Adrenal gland (tissue), 12 donors: ENCODE data around the gene ABCD1. TPM values are rescaled to one million over a fixed set of nuclear protein-coding genes. Genes with fewer than 3 reads are reported as not detected.
A peak's percentile ranks its signal among the peaks of the same experiment; 100 is the strongest.
"Not testable (repeated sequence)": the region's sequence is repeated elsewhere in the genome, so short reads cannot be mapped to it uniquely, and the experiment has no call there.

Source experiments
- DNase-seq, 7 donors: peaks; one replicate each; pipeline ENCODE4 v3.0.0-alpha.2; 2019 to 2020
- H3K27ac ChIP-seq, 5 donors: fragments of 200-600 bp; sonication (generic) in 4 of 5; 1 replicate in 3 of 5; 2 replicates in 2 of 5; pipeline versions ENCODE4 v1.5.1 to v1.8.0; 2016 to 2020; ENCODE audit warnings: mild to moderate bottlenecking in 1 of 5
- H3K27me3 ChIP-seq: fragments of 200-600 bp; 2 replicates; pipeline ENCODE4 v1.8.0; 2021
- H3K36me3 ChIP-seq, 2 donors: fragments of 200-600 bp; replicated peaks in 1 of 2; 1 replicate in 1 of 2; 2 replicates in 1 of 2; pipeline versions ENCODE4 v1.5.1 to v1.8.0; 2018 to 2022
- H3K4me1 ChIP-seq, 2 donors: fragments of 200-600 bp; replicated peaks in 1 of 2; 1 replicate in 1 of 2; 2 replicates in 1 of 2; pipeline versions ENCODE4 v1.5.1 to v1.8.0; 2018 to 2021
- H3K4me3 ChIP-seq, 4 donors: fragments of 200-600 bp; sonication (generic) in 3 of 4; one replicate each; pipeline ENCODE4 v1.5.1; 2016 to 2018
- H3K9me3 ChIP-seq, 3 donors: fragments of 200-600 bp; sonication (generic) in 1 of 3; replicated peaks in 1 of 3; 1 replicate in 2 of 3; 2 replicates in 1 of 3; pipeline versions ENCODE4 v1.5.1 to v1.8.0; 2016 to 2021
- CTCF ChIP-seq, 6 experiments: fragments of 450-650 bp in 4 of 6; fragments of 200-600 bp in 2 of 6; sonication (generic) in 1 of 6; IDR thresholded peaks; 1 replicate in 5 of 6; 2 replicates in 1 of 6; pipeline versions ENCODE4 v1.5.1 to v1.8.0; 2016 to 2021; ENCODE audit warnings: antibody characterized with exemption in 6 of 6, mild to moderate bottlenecking in 2 of 6, moderate library complexity in 1 of 6
- POLR2A ChIP-seq, 2 donors: fragments of 450-650 bp; IDR thresholded peaks; one replicate each; pipeline ENCODE4 v1.6.1; 2017; ENCODE audit warnings: antibody characterized with exemption in 2 of 2, mild to moderate bottlenecking in 2 of 2, moderate library complexity in 1 of 2
- WGBS, 4 donors: extraction: QIAGEN DNeasy Blood & Tissue Kit in 2 of 4; methylation state at CpG; one replicate each; pipeline versions ENCODE4 v1.1.5 to v1.1.7; 2013 to 2017; 5-methylcytosine and 5-hydroxymethylcytosine counted together
- intact Hi-C, 2 donors: fragments of 100-400 bp; cut with DNase I; formaldehyde crosslinking; loops; one replicate each; pipeline versions ENCODE4 v1.14.1 to v1.15.0; 2022 to 2023
- polyA plus RNA-seq, 3 donors: library from polyadenylated mRNA; stranded (reverse); fragments of 200-250 nt in 2 of 3; fragments of 350-450 nt in 1 of 3; fragmentation: Illumina TruSeq in 1 of 3; extraction: RNeasy Lipid Tissue Mini Kit (QIAGEN cat#74804) in 1 of 3; gene quantifications; one replicate each; pipeline ENCODE4 v1.2.3, GENCODE V29; 2013 to 2014
- total RNA-seq, 9 donors: library from RNA; depleted of rRNA in 4 of 9; stranded (reverse); fragments of >200 nt in 4 of 9; fragments of 120-200 nt in 1 of 9; fragmentation: NEBNext Ultra II Directional in 1 of 9; extraction: Animal tissue kit (Norgen Biotek cat#: 25700) in 1 of 9; gene quantifications; one replicate each; pipeline versions ENCODE4 v1.1.0 to v1.2.4, GENCODE V29; 2013 to 2023
- donor health status: healthy with polysubstance abuse.
- donor health status: Bipolar disorder and iron deficiency.
- donor health status: DM: yes; HTN: yes; CAD: no.
- donor health status: DM: no; HTN: no; CAD: no.
- donor health status: DM: no; HTN: no; CAD: no.
- donor health status: DM: yes; HTN: yes; CAD: no.

The ABCD1 gene
- total and polyA plus RNA-seq, 12 donors: 29.6 to 78.0 (median 50.4) TPM

GRCh38 chrX:153744210-153745066 lies 19.8 kb downstream of the ABCD1 start:
- H3K4me3 ChIP-seq: peak overlapping the region in 1 of 4 donors; percentile 10
- peak in 5 of 7 donors; percentile 31 to 65 (median 44) for DNase-seq
- TF ChIP-seq CTCF (IDR thresholded peaks at IDR 0.05) (no peak), POLR2A (IDR thresholded peaks at IDR 0.05) (no peak)
- H3K36me3 ChIP-seq: no peaks in the 10 kb centered on the region
- H3K27me3 ChIP-seq: no peaks in the 10 kb centered on the region
- H3K9me3 ChIP-seq: no peaks in the 10 kb centered on the region
- intact Hi-C loops: no loop called here
- WGBS, 4 donors: 16 to 39% (median 24%) methylated on average over 1 to 38 of the region's 38 CpGs
- peaks cover 0 to 5% of the 10 kb centered on the region in 2 donors for H3K4me1 ChIP-seq
- H3K27ac ChIP-seq: peak overlapping the region; percentile 26 to 89 (median 70)

- DNase-seq, H3K4me1 ChIP-seq, H3K27ac ChIP-seq, H3K36me3 ChIP-seq, H3K27me3 ChIP-seq, H3K9me3 ChIP-seq, H3K4me3 ChIP-seq, intact Hi-C loops: not testable (repeated sequence)
- WGBS, 4 donors: 25 to 58% (median 52%) methylated on average over 12 of the region's 12 CpGs; no CpG with 5 or more reads in 1 of the 4 donors
These were observed 20.4 kb downstream of the ABCD1 start for GRCh38 chrX:153745067-153745433.

- 79 to 89% (median 84%) methylated on average over 3 of the region's 3 CpGs for WGBS, 4 donors
- TF ChIP-seq POLR2A (IDR thresholded peaks at IDR 0.05) (no peak), CTCF (IDR thresholded peaks at IDR 0.05) (no peak)
- Histone ChIP-seq H3K27ac (no peak overlapping the region), H3K4me3 (no peak overlapping the region), H3K4me1 (peaks cover 0 to 5% of the 10 kb centered on the region in 2 donors), H3K36me3 (no peaks in the 10 kb centered on the region), H3K27me3 (no peaks in the 10 kb centered on the region), H3K9me3 (no peaks in the 10 kb centered on the region)
- intact Hi-C loops: no loop called here
- DNase-seq: no peak
These were observed 21.7 kb downstream of the ABCD1 start for GRCh38 chrX:153746359-153746758.

- H3K27me3 ChIP-seq, H3K27ac ChIP-seq, H3K4me3 ChIP-seq, H3K36me3 ChIP-seq, H3K9me3 ChIP-seq, intact Hi-C loops, H3K4me1 ChIP-seq, DNase-seq: not testable (repeated sequence)
- WGBS, 4 donors: 71 to 80% (median 78%) methylated on average over 3 to 6 of the region's 6 CpGs
These were observed 22.3 kb downstream of the ABCD1 start for GRCh38 chrX:153746991-153747390.

- H3K27me3 ChIP-seq, H3K27ac ChIP-seq, H3K36me3 ChIP-seq, H3K9me3 ChIP-seq, H3K4me1 ChIP-seq, H3K4me3 ChIP-seq, DNase-seq, intact Hi-C loops: not testable (repeated sequence)
- 73 to 90% (median 81%) methylated on average over 5 to 7 of the region's 7 CpGs for WGBS, 4 donors
These were observed 24.4 kb downstream of the ABCD1 start for GRCh38 chrX:153749017-153749416.
